Measurements from ENCODE around the gene MOCOS. TPM values are rescaled to one million over a fixed set of nuclear protein-coding genes. Genes with fewer than 3 reads are reported as not detected.

MOCOS gene
- total RNA-seq, 1 donor from 2014 or later = 0.30 TPM

GRCh38 chr18:36264283-36264682 is 77.0 kb downstream of the MOCOS start:
- intact Hi-C loops (cut with micrococcal nuclease) = no loop called here

DNA sequence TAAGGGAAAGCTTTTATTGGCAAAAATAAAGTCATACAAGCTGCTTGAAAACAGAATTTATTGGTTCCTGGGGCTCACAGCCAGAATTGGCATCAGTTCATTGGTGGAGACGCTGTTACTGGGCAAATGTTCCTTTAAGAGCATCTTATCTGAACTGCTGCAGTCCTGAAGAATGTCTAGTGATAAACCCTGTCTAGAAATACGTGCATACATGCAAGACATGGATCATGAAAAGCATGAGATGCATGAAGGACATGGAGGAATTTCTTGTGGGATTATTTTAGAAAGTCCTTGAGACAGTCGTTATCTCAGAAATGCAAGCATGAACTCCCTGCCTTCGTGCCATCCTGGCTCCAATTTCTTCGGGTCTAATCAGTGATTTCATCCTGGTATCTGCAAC is 77.7 kb downstream of the MOCOS start:
- intact Hi-C loops (cut with micrococcal nuclease) = no loop called here

- intact Hi-C loops (cut with micrococcal nuclease) = no loop called here
Measured at GRCh38 chr18:36269157-36269556, 81.9 kb downstream of the MOCOS start.

- intact Hi-C loops (cut with micrococcal nuclease) = no loop called here
Measured at GRCh38 chr18:36271153-36271552, 83.9 kb downstream of the MOCOS start.

DNA sequence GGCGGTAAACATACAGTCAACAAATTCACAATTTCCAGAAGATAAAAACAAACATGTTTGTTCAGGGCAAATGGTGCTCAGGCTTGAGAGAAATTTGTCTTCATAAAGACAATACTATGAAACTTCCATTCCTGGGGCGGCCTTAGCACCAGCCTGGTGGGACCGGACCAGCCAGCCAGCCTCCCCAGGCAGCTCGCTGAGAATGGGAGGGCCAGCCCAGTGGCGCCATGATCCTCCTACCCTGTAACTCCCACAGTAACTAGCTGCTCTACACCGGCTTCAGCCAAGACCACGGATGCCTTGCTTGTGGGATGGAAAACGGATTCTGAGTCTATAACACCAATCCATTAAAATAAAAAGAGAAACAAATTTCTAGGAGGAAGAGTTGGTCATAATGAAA is 86.0 kb downstream of the MOCOS start:
- intact Hi-C loops (cut with micrococcal nuclease) = no loop called here

DNA sequence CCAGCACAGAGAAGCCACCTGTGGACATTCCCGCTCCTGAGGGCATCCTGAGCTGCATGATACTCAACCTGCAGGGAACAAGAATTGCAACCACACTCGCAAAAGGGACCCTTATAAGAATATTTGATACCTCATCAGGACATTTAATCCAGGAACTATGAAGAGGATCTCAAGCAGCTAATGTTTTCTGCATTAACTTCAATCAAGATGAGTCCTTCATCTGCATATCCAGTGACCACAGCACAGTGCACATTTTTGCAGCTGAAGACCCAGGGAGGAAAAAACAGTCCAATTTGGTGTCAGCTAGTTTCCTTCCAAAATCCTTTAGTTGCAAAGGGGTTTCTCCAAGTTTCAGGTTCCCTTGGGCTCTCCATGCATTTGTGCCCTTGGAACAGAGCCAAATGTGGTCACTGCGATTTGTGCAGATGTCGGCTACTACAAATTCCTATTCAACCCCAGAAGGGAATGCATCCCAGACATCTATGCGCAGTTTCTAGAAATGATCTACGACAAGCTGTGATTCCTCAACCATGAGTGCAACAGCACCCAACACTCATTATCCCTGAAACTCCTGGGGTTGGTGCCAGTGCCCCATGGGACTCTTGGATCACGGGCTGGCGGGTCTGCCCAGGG is 86.9 kb downstream of the MOCOS start:
- intact Hi-C loops (cut with micrococcal nuclease) = no loop called here

- intact Hi-C loops (cut with micrococcal nuclease) = no loop called here
Measured at GRCh38 chr18:36275561-36275960, 88.3 kb downstream of the MOCOS start.

- intact Hi-C loops (cut with micrococcal nuclease) = no loop called here
Measured at GRCh38 chr18:36279001-36279400, 91.7 kb downstream of the MOCOS start.

GRCh38 chr18:36281936-36282335 is 94.6 kb downstream of the MOCOS start:
- intact Hi-C loops (cut with micrococcal nuclease) = loop anchor here (5.0 kb wide), 1 partner anchor 875 kb away; no protein-coding TSS in a partner anchor

GRCh38 chr18:36283448-36283847 is 96.2 kb downstream of the MOCOS start:
- intact Hi-C loops (cut with micrococcal nuclease) = loop anchor here (5.0 kb wide), 1 partner anchor 876 kb away; no protein-coding TSS in a partner anchor

GRCh38 chr18:36284268-36284667 is 97.0 kb downstream of the MOCOS start:
- intact Hi-C loops (cut with micrococcal nuclease) = loop anchor here (1.0 to 5.0 kb wide), 3 partner anchors 188 to 877 kb away; no protein-coding TSS in a partner anchor

- intact Hi-C loops (cut with micrococcal nuclease) = loop anchor here (1.0 to 5.0 kb wide), 3 partner anchors 188 to 877 kb away; no protein-coding TSS in a partner anchor
Measured at GRCh38 chr18:36284671-36285295, 97.5 kb downstream of the MOCOS start.

GRCh38 chr18:36287653-36288052 is 100.4 kb downstream of the MOCOS start:
- intact Hi-C loops (cut with micrococcal nuclease) = no loop called here

GRCh38 chr18:36288689-36289088 is 101.4 kb downstream of the MOCOS start:
- intact Hi-C loops (cut with micrococcal nuclease) = no loop called here

DNA sequence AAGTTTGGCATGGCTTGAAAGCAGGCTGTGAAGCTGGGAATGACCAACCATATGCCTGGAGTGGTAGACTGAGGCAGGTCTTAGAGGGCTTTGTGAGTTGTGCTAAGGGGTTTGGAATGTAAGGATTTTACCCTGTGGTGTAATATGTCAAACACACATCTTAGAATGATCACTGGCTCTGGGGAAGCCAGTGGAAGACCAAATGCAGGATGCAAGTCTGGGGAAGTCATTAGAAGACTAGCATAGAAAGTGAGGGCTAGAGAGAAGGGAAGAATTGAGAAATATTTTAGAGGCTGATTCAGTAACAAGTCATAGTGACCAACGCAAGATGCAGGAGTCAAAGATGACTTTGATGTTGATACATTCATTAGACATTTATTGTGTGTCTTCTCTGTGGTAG is 106.7 kb downstream of the MOCOS start:
- intact Hi-C loops (cut with micrococcal nuclease) = no loop called here

- intact Hi-C loops (cut with micrococcal nuclease) = no loop called here
Measured at GRCh38 chr18:36295214-36295613, 107.9 kb downstream of the MOCOS start.

GRCh38 chr18:36295880-36296301 is 108.6 kb downstream of the MOCOS start:
- intact Hi-C loops (cut with micrococcal nuclease) = no loop called here

DNA sequence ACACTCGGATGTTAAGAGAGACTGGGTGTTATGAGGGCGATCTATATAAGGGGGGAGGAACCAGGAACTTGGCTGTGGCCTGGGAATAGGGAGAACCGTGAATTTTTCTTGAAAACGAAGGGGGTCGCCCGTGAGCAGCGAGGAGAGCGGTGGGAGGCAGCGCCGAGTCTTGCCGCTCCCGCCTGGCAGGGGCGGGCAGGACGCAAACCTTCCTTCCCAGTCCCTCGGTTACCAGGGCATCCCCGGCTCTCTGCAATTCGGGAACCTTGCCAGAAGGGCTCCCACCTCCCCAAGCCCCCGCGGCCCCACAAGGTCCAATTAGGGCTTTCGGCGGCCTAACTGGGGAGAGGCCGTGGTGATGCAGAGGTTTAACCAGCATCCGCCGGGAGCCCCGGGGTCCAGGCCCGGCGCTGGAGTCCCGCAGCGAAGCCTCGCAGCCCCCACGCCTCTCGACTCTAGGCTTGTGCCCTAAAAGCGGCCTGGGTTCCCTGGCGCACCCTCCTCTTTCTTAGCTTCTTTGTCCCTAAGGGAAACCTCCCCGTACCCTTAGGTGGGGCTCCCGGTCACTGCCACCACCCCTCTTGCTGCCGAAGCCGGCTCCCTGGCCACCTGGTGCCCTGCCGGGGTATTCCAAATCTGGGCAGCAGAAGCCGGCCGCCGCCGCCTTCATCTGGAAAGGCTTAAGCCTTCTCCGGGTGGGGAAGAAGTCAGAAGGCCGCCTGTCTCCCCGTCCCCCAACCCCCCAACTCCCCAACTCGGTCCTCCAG is 109.5 kb downstream of the MOCOS start:
- intact Hi-C loops (cut with micrococcal nuclease) = no loop called here

- intact Hi-C loops (cut with micrococcal nuclease) = no loop called here
Measured at GRCh38 chr18:36297417-36298125, 110.3 kb downstream of the MOCOS start, which contains the start of gene FHOD3. Gene FHOD3, plus strand, starts transcription at chr18:36297713. Its CDS starts 123 bp downstream, at chr18:36297836.

- intact Hi-C loops (cut with micrococcal nuclease) = no loop called here
Measured at GRCh38 chr18:36298126-36298741, 110.9 kb downstream of the MOCOS start.

DNA sequence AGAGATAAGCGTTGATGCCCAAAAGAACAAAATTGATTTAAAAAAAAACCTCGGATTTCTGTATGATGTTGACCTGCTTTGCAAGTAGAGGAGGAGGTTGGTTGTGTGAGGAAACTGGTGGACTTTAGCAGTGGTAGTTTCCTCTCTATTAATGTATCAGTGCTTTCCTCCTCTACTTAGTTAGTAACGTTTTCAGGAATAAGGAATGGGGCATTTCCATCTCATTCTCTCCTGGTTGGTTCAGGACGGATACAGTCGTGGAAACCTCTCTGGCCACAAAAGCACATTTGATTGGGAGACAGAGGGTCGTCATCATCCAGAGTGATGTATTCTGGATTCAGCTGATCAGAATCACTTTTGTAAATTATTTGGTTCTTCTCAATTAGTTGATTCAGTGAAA is 111.7 kb downstream of the MOCOS start:
- intact Hi-C loops (cut with micrococcal nuclease) = no loop called here
